H9 (cell line): ENCODE results near the gene PARD3. TPM values are rescaled to one million over a fixed set of nuclear protein-coding genes. Genes with fewer than 3 reads are reported as not detected.

Experiments
- DNase-seq: peaks from one replicate; pipeline ENCODE4 v3.0.0-alpha.2; 2017
- H2AFZ ChIP-seq: one replicate; pipeline ENCODE4 v1.6.1; 2013; ENCODE audit warnings: mild to moderate bottlenecking, low read length, control low read depth, moderate library complexity
- H2AK5ac ChIP-seq: 2 replicates; pipeline ENCODE4 v1.6.1; 2013; ENCODE audit warnings: low read length, control low read depth, mixed read lengths; ENCODE audit not compliant: insufficient read length
- H2BK120ac ChIP-seq: one replicate; pipeline ENCODE4 v1.6.1; 2013; ENCODE audit warnings: low read depth, mild to moderate bottlenecking, low read length, control low read depth, inconsistent platforms; ENCODE audit not compliant: poor library complexity, severe bottlenecking
- H2BK12ac ChIP-seq: 2 replicates; pipeline ENCODE4 v1.6.1; 2013; ENCODE audit warnings: low read length, control low read depth, mixed read lengths, low read depth; ENCODE audit not compliant: insufficient read length
- H2BK15ac ChIP-seq: 2 replicates; pipeline ENCODE4 v1.6.1; 2013; ENCODE audit warnings: low read depth, low read length, control low read depth
- H2BK20ac ChIP-seq: one replicate; pipeline ENCODE4 v1.6.1; 2013; ENCODE audit warnings: low read depth, mild to moderate bottlenecking, low read length, control low read depth, inconsistent platforms; ENCODE audit not compliant: poor library complexity, severe bottlenecking
- H2BK5ac ChIP-seq: 2 replicates; pipeline ENCODE4 v1.6.1; 2013; ENCODE audit warnings: low read length, control low read depth, mixed read lengths; ENCODE audit not compliant: insufficient read length
- H3K14ac ChIP-seq: 2 replicates; pipeline ENCODE4 v1.6.1; 2013; ENCODE audit warnings: low read length, control low read depth; ENCODE audit not compliant: insufficient read depth
- H3K18ac ChIP-seq: 2 replicates; pipeline ENCODE4 v1.6.1; 2013; ENCODE audit warnings: low read depth, mild to moderate bottlenecking, mixed read lengths, low read length, control low read depth; ENCODE audit not compliant: insufficient read length
- H3K23ac ChIP-seq: 2 replicates; pipeline ENCODE4 v1.6.1; 2013; ENCODE audit warnings: low read length, control low read depth, mixed read lengths, low read depth; ENCODE audit not compliant: insufficient read length
- H3K23me2 ChIP-seq: 2 replicates; pipeline ENCODE4 v1.6.1; 2013; ENCODE audit warnings: low read depth, mild to moderate bottlenecking, mixed read lengths, low read length, control low read depth; ENCODE audit not compliant: insufficient read length, poor library complexity, severe bottlenecking
- H3K27ac ChIP-seq: 2 replicates; pipeline ENCODE4 v1.5.1; 2013; ENCODE audit warnings: low read length, control low read depth, mixed read lengths, low read depth; ENCODE audit not compliant: insufficient read length
- H3K27me3 ChIP-seq: 2 replicates; pipeline ENCODE4 v1.6.1; 2013; ENCODE audit warnings: low read length, control low read depth, inconsistent platforms; ENCODE audit not compliant: insufficient read depth
- H3K4ac ChIP-seq: 2 replicates; pipeline ENCODE4 v1.6.1; 2013; ENCODE audit warnings: low read depth, mild to moderate bottlenecking, control low read depth, inconsistent platforms, low read length, moderate library complexity
- H3K4me1 ChIP-seq: 2 replicates; pipeline ENCODE4 v1.6.1; 2013; ENCODE audit warnings: low read length, control low read depth, inconsistent platforms; ENCODE audit not compliant: insufficient read depth
- H3K4me2 ChIP-seq: 2 replicates; pipeline ENCODE4 v1.6.1; 2013; ENCODE audit warnings: low read length, control low read depth, mixed read lengths; ENCODE audit not compliant: insufficient read length, insufficient read depth
- H3K56ac ChIP-seq: 2 replicates; pipeline ENCODE4 v1.6.1; 2013; ENCODE audit warnings: low read depth, mild to moderate bottlenecking, mixed read lengths, low read length, control low read depth; ENCODE audit not compliant: insufficient read length
- H3K79me1 ChIP-seq: 2 replicates; pipeline ENCODE4 v1.6.1; 2013; ENCODE audit warnings: low read depth, mild to moderate bottlenecking, moderate library complexity, low read length, control low read depth, inconsistent platforms; ENCODE audit not compliant: insufficient read depth, poor library complexity, severe bottlenecking
- H3K79me2 ChIP-seq: 2 replicates; pipeline ENCODE4 v1.6.1; 2013; ENCODE audit warnings: low read length, control low read depth, inconsistent platforms; ENCODE audit not compliant: insufficient read depth
- H3K9ac ChIP-seq: 2 replicates; pipeline ENCODE4 v1.6.1; 2013; ENCODE audit warnings: low read length, control low read depth, mixed read lengths; ENCODE audit not compliant: insufficient read length; ENCODE audit errors: extremely low read depth
- H3K9me3 ChIP-seq: one replicate; pipeline ENCODE4 v1.6.1; 2013; ENCODE audit warnings: low read depth, low read length, inconsistent platforms; ENCODE audit not compliant: control insufficient read depth
- H3T11ph ChIP-seq: one replicate; pipeline ENCODE4 v1.6.1; 2013; ENCODE audit warnings: mild to moderate bottlenecking, low read length, control low read depth, inconsistent platforms
- H4K20me1 ChIP-seq: one replicate; pipeline ENCODE4 v1.6.1; 2013; ENCODE audit not compliant: control insufficient read depth, insufficient read length, insufficient read depth
- H4K5ac ChIP-seq: 2 replicates; pipeline ENCODE4 v1.6.1; 2013; ENCODE audit warnings: low read depth, mild to moderate bottlenecking, mixed read lengths, low read length, control low read depth; ENCODE audit not compliant: insufficient read length
- H4K8ac ChIP-seq: replicated peaks from 2 replicates; pipeline ENCODE4 v1.6.1; 2013; ENCODE audit warnings: low read length, control low read depth, mixed read lengths, low read depth; ENCODE audit not compliant: insufficient read length
- H4K91ac ChIP-seq: 2 replicates; pipeline ENCODE4 v1.6.1; 2013; ENCODE audit warnings: low read depth, mild to moderate bottlenecking, moderate library complexity, mixed read lengths, low read length, control low read depth; ENCODE audit not compliant: insufficient read length
- H3K27ac Mint-ChIP-seq, 3 experiments: 2 replicates in 2 of 3; 3 replicates in 1 of 3; pipeline ENCODE4 v1.8.0; 2020 to 2021; ENCODE audit warnings: mixed read lengths in 3 of 3, mild to moderate bottlenecking in 1 of 3, moderate library complexity in 1 of 3
- H3K27me3 Mint-ChIP-seq: 2 replicates; pipeline ENCODE4 v1.8.0; 2021; ENCODE audit warnings: low read depth, mild to moderate bottlenecking, moderate library complexity, mixed read lengths
- H3K36me3 Mint-ChIP-seq, 3 experiments: 2 replicates in 2 of 3; 3 replicates in 1 of 3; pipeline ENCODE4 v1.8.0; 2020 to 2021; ENCODE audit warnings: low read depth in 3 of 3, mixed read lengths in 3 of 3; ENCODE audit not compliant: insufficient read depth in 1 of 3
- H3K4me1 Mint-ChIP-seq, 2 experiments: 2 replicates each; pipeline ENCODE4 v1.8.0; 2020; ENCODE audit warnings: mixed read lengths in 2 of 2
- H3K4me3 Mint-ChIP-seq, 2 experiments: 2 replicates in 1 of 2; 3 replicates in 1 of 2; pipeline ENCODE4 v1.8.0; 2020 to 2021; ENCODE audit warnings: mild to moderate bottlenecking in 2 of 2, mixed read lengths in 2 of 2, moderate library complexity in 1 of 2
- H3K9me3 Mint-ChIP-seq, 2 experiments: 2 replicates in 1 of 2; 3 replicates in 1 of 2; pipeline ENCODE4 v1.8.0; 2020; ENCODE audit warnings: mild to moderate bottlenecking in 2 of 2, mixed read lengths in 2 of 2, moderate library complexity in 1 of 2
- WGBS: extraction: QIAGEN DNeasy Blood & Tissue Kit; methylation state at CpG from one replicate; pipeline ENCODE4 v1.1.7; 2013; ENCODE audit warnings: missing lambda C conversion rate, low lambda C conversion rate, mixed read lengths; ENCODE audit not compliant: insufficient read length; ENCODE audit errors: extremely low coverage; 5-methylcytosine and 5-hydroxymethylcytosine counted together
- total RNA-seq: library from RNA; stranded (reverse); gene quantifications from 2 replicates; pipeline ENCODE4 v1.2.1, GENCODE V29; 2021
- TF ChIP-seq, protein P1 (sequence below): fragments of 200-600 bp; sonication (generic); conservative IDR thresholded peaks from 3 replicates; pipeline ENCODE4 v1.8.0; 2021; ENCODE audit warnings: antibody characterized with exemption, mild to moderate bottlenecking

PARD3 gene
- total RNA-seq, 1 experiment from 2014 or later = 44.7 TPM

DNA sequence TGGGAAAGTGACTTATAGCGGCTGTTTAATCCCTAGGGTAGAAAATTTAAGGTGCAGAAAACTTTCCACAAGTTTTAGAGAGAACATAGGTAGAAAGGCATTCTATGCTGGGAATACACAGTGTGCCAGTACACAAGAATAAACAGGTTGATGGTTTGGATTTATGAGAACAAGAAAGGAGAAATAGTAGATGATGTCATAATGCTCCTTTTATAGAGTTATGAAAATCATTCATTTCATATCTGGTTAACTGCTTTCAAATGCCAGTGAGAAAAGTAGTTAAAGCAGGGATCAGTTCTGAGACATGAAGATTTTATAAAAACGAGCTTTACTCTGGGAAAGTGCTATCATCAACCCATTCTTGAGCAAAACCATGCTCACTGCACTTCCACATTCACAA is 311.4 kb downstream of the PARD3 start:
- Histone ChIP-seq H2BK12ac (no peak overlapping the region), H2BK5ac (no peak overlapping the region), H3T11ph (no peak overlapping the region), H3K9me3 (no peaks in the 10 kb centered on the region), H3K4me2 (no peak overlapping the region), H3K56ac (no peak overlapping the region), H3K79me2 (peaks cover 2% of the 10 kb centered on the region; the same call in 1 of the 2 replicates), H3K14ac (no peak overlapping the region), H3K18ac (no peak overlapping the region), H3K4me1 (no peaks in the 10 kb centered on the region; the same call in 1 of the 2 replicates), H2BK15ac (no peak overlapping the region), H3K23ac (no peak overlapping the region), H4K91ac (no peak overlapping the region), H2BK20ac (no peak overlapping the region), H3K27me3 (no peaks in the 10 kb centered on the region), H3K79me1 (no peaks in the 10 kb centered on the region), H2AK5ac (no peak overlapping the region), H3K27ac (no peak overlapping the region), H3K9ac (no peak overlapping the region), H4K20me1 (no peaks in the 10 kb centered on the region), H4K8ac (no peak overlapping the region), H2AFZ (no peak overlapping the region), H2BK120ac (no peak overlapping the region), H3K23me2 (no peaks in the 10 kb centered on the region), H3K4ac (no peak overlapping the region), H4K5ac (no peak overlapping the region)
- Mint-ChIP-seq H3K9me3 (no peaks in the 10 kb centered on the region), H3K36me3 (peaks cover 0 to 7% (median 5%) of the 10 kb centered on the region in 3 experiments; a peak in 2 of 7 replicates), H3K27me3 (no peaks in the 10 kb centered on the region), H3K4me3 (no peak overlapping the region), H3K4me1 (peaks cover 22 to 39% of the 10 kb centered on the region in 2 experiments), H3K27ac (no peak overlapping the region; a peak in 2 of 7 replicates)
- no peak for DNase-seq
- TF ChIP-seq, protein P1, sequence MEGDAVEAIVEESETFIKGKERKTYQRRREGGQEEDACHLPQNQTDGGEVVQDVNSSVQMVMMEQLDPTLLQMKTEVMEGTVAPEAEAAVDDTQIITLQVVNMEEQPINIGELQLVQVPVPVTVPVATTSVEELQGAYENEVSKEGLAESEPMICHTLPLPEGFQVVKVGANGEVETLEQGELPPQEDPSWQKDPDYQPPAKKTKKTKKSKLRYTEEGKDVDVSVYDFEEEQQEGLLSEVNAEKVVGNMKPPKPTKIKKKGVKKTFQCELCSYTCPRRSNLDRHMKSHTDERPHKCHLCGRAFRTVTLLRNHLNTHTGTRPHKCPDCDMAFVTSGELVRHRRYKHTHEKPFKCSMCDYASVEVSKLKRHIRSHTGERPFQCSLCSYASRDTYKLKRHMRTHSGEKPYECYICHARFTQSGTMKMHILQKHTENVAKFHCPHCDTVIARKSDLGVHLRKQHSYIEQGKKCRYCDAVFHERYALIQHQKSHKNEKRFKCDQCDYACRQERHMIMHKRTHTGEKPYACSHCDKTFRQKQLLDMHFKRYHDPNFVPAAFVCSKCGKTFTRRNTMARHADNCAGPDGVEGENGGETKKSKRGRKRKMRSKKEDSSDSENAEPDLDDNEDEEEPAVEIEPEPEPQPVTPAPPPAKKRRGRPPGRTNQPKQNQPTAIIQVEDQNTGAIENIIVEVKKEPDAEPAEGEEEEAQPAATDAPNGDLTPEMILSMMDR = no peak
- no CpG with 5 or more reads among the region's 2 CpGs for WGBS
